Adipocyte (in vitro differentiated cells): ENCODE results near the gene CDC42SE2.
"Not testable (repeated sequence)": the region's sequence is repeated elsewhere in the genome, so short reads cannot be mapped to it uniquely, and the experiment has no call there.

Experiments used
- DNase-seq: peaks from one replicate; pipeline ENCODE4 v3.0.0-alpha.2; 2015; ENCODE audit warnings: low read depth
- H3K27me3 ChIP-seq: replicated peaks from 2 replicates; pipeline ENCODE4 v1.7.0; 2013; ENCODE audit warnings: mild to moderate bottlenecking, low read length, moderate library complexity; ENCODE audit not compliant: control insufficient read depth, insufficient read depth
- H3K36me3 ChIP-seq: 2 replicates; pipeline ENCODE4 v1.7.0; 2013; ENCODE audit warnings: low read length, mild to moderate bottlenecking, moderate library complexity; ENCODE audit not compliant: control insufficient read depth, insufficient read depth, severe bottlenecking
- H3K4me1 ChIP-seq: 2 replicates; pipeline ENCODE4 v1.7.0; 2013; ENCODE audit warnings: mild to moderate bottlenecking, low read length, moderate library complexity; ENCODE audit not compliant: control insufficient read depth, insufficient read depth
- H3K4me3 ChIP-seq: 2 replicates; pipeline ENCODE4 v1.7.0; 2013; ENCODE audit warnings: mild to moderate bottlenecking, low read length, moderate library complexity
- H3K9ac ChIP-seq: 2 replicates; pipeline ENCODE4 v1.7.0; 2013; ENCODE audit warnings: mild to moderate bottlenecking, low read length, moderate library complexity
- H3K9me3 ChIP-seq: 2 replicates; pipeline ENCODE4 v1.7.0; 2013; ENCODE audit warnings: mild to moderate bottlenecking, low read length, moderate library complexity; ENCODE audit not compliant: control insufficient read depth

CDC42SE2 gene

GRCh38 chr5:131266370-131267060 lies 2.7 kb downstream of the CDC42SE2 start:
- no peaks in the 10 kb centered on the region for H3K36me3 ChIP-seq
- H3K4me3 ChIP-seq, result no peak overlapping the region
- H3K9me3 ChIP-seq, result no peaks in the 10 kb centered on the region
- no peak for DNase-seq
- no peaks in the 10 kb centered on the region for H3K27me3 ChIP-seq
- no peak overlapping the region for H3K9ac ChIP-seq
- peaks cover 33% of the 10 kb centered on the region for H3K4me1 ChIP-seq

GRCh38 chr5:131268758-131269370 lies 5.0 kb downstream of the CDC42SE2 start:
- Histone ChIP-seq H3K36me3 (no peaks in the 10 kb centered on the region), H3K27me3 (no peaks in the 10 kb centered on the region), H3K9me3 (no peaks in the 10 kb centered on the region), H3K4me3 (no peak overlapping the region), H3K4me1 (peaks cover 27% of the 10 kb centered on the region), H3K9ac (no peak overlapping the region)
- DNase-seq, result no peak

- Histone ChIP-seq H3K9ac (no peak overlapping the region), H3K9me3 (no peaks in the 10 kb centered on the region), H3K27me3 (no peaks in the 10 kb centered on the region), H3K4me1 (peaks cover 17% of the 10 kb centered on the region), H3K36me3 (no peaks in the 10 kb centered on the region), H3K4me3 (no peak overlapping the region)
- DNase-seq, result peak; percentile 62
Observed at GRCh38 chr5:131270809-131271208, 7.0 kb downstream of the CDC42SE2 start.

- peaks cover 15% of the 10 kb centered on the region for H3K4me1 ChIP-seq
- DNase-seq, H3K27me3 ChIP-seq, H3K9ac ChIP-seq, H3K36me3 ChIP-seq, H3K9me3 ChIP-seq, H3K4me3 ChIP-seq: not testable (repeated sequence)
Observed at GRCh38 chr5:131271888-131272287, 8.0 kb downstream of the CDC42SE2 start.

GRCh38 chr5:131272307-131272706 lies 8.5 kb downstream of the CDC42SE2 start:
- DNase-seq, result no peak

GRCh38 chr5:131272724-131273123 lies 8.9 kb downstream of the CDC42SE2 start:
- Histone ChIP-seq H3K27me3 (no peaks in the 10 kb centered on the region), H3K4me3 (no peak overlapping the region), H3K4me1 (peaks cover 15% of the 10 kb centered on the region), H3K36me3 (no peaks in the 10 kb centered on the region), H3K9me3 (no peaks in the 10 kb centered on the region), H3K9ac (no peak overlapping the region)
- no peak for DNase-seq

More at GRCh38 chr5:131272307-131272706, 8.5 kb downstream of the CDC42SE2 start:
- Histone ChIP-seq H3K27me3 (no peaks in the 10 kb centered on the region), H3K9me3 (no peaks in the 10 kb centered on the region), H3K9ac (no peak overlapping the region), H3K4me1 (peaks cover 15% of the 10 kb centered on the region), H3K4me3 (no peak overlapping the region), H3K36me3 (no peaks in the 10 kb centered on the region)

GRCh38 chr5:131274326-131275063 lies 10.6 kb downstream of the CDC42SE2 start:
- H3K4me1 ChIP-seq, result peaks cover 12% of the 10 kb centered on the region
- H3K36me3 ChIP-seq, result no peaks in the 10 kb centered on the region
- H3K4me3 ChIP-seq, result no peak overlapping the region
- DNase-seq, result no peak
- no peaks in the 10 kb centered on the region for H3K9me3 ChIP-seq
- no peaks in the 10 kb centered on the region for H3K27me3 ChIP-seq
- no peak overlapping the region for H3K9ac ChIP-seq

GRCh38 chr5:131276072-131276471 lies 12.2 kb downstream of the CDC42SE2 start:
- H3K27me3 ChIP-seq, result no peaks in the 10 kb centered on the region
- H3K9ac ChIP-seq, result no peak overlapping the region
- no peak for DNase-seq
- no peaks in the 10 kb centered on the region for H3K36me3 ChIP-seq
- H3K9me3 ChIP-seq, result no peaks in the 10 kb centered on the region
- H3K4me1 ChIP-seq, result peaks cover 13% of the 10 kb centered on the region
- no peak overlapping the region for H3K4me3 ChIP-seq

GRCh38 chr5:131277447-131277846 lies 13.6 kb downstream of the CDC42SE2 start:
- Histone ChIP-seq H3K36me3 (no peaks in the 10 kb centered on the region), H3K4me1 (peaks cover 21% of the 10 kb centered on the region), H3K9me3 (no peaks in the 10 kb centered on the region), H3K4me3 (no peak overlapping the region), H3K27me3 (no peaks in the 10 kb centered on the region), H3K9ac (no peak overlapping the region)
- no peak for DNase-seq

- DNase-seq, result no peak
Observed at GRCh38 chr5:131277875-131278740, 14.3 kb downstream of the CDC42SE2 start.

GRCh38 chr5:131278741-131279124 lies 14.9 kb downstream of the CDC42SE2 start:
- H3K4me1 ChIP-seq, result peaks cover 21% of the 10 kb centered on the region
- not testable (repeated sequence) for H3K9ac ChIP-seq, H3K27me3 ChIP-seq, H3K36me3 ChIP-seq, H3K9me3 ChIP-seq, H3K4me3 ChIP-seq, DNase-seq

More at GRCh38 chr5:131277875-131278740, 14.3 kb downstream of the CDC42SE2 start:
- Histone ChIP-seq H3K27me3 (no peaks in the 10 kb centered on the region), H3K9me3 (no peaks in the 10 kb centered on the region), H3K4me1 (peaks cover 21% of the 10 kb centered on the region), H3K9ac (no peak overlapping the region), H3K4me3 (no peak overlapping the region), H3K36me3 (no peaks in the 10 kb centered on the region)
